Gastrocnemius medialis (tissue), 4 donors: ENCODE measurements around the gene NACA.

Source experiments
- POLR2A ChIP-seq, 2 donors: fragments of 450-650 bp; IDR thresholded peaks; one replicate each; pipeline ENCODE4 v1.6.1; 2017; ENCODE audit warnings: antibody characterized with exemption in 2 of 2, mild to moderate bottlenecking in 2 of 2, moderate library complexity in 2 of 2
- TF ChIP-seq, protein P1 (sequence below), 5 experiments: fragments of 450-650 bp in 3 of 5; fragments of 200-600 bp in 2 of 5; sonication (generic) in 2 of 5; IDR thresholded peaks in 4 of 5; conservative IDR thresholded peaks in 1 of 5; 1 replicate in 4 of 5; 2 replicates in 1 of 5; pipeline ENCODE4 v1.5.1; 2016 to 2019; ENCODE audit warnings: antibody characterized with exemption in 5 of 5, mild to moderate bottlenecking in 3 of 5, moderate library complexity in 3 of 5

DNA sequence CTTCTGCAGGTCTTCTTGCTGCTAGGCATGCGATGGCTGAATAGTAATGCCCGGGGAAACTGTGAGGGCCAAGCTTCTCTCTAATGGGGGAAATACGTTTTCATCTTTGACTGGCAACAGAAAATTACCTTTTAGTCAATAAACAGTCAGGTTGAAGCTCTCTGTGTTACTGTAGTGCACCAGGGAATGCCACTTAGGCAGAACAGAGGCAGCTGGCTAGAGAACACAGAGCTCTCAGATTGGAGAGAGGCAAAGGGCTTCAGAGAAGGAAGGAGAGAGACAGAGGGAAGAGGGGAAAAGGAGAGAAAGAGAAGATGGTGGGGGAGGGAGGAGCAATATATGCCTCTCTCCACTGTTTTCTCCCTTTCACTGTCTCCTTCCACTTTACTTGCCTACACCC, 44.8 kb upstream of the NACA start:
- TF ChIP-seq, protein P1, sequence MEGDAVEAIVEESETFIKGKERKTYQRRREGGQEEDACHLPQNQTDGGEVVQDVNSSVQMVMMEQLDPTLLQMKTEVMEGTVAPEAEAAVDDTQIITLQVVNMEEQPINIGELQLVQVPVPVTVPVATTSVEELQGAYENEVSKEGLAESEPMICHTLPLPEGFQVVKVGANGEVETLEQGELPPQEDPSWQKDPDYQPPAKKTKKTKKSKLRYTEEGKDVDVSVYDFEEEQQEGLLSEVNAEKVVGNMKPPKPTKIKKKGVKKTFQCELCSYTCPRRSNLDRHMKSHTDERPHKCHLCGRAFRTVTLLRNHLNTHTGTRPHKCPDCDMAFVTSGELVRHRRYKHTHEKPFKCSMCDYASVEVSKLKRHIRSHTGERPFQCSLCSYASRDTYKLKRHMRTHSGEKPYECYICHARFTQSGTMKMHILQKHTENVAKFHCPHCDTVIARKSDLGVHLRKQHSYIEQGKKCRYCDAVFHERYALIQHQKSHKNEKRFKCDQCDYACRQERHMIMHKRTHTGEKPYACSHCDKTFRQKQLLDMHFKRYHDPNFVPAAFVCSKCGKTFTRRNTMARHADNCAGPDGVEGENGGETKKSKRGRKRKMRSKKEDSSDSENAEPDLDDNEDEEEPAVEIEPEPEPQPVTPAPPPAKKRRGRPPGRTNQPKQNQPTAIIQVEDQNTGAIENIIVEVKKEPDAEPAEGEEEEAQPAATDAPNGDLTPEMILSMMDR (IDR thresholded peaks at IDR 0.05 in 4 of 5, conservative IDR thresholded peaks at IDR 0.05 in 1 of 5), result no peak
- no peak for TF ChIP-seq POLR2A (IDR thresholded peaks at IDR 0.05)
